GM23248 (cell line): Measurements from ENCODE around the gene IL10.

Experiments
- EZH2 ChIP-seq: fragments of 200-600 bp; sonication (generic); IDR thresholded peaks from 2 replicates; pipeline ENCODE4 v1.6.1; 2018; ENCODE audit warnings: antibody characterized with exemption, mild to moderate bottlenecking; ENCODE audit not compliant: insufficient read depth, poor library complexity, severe bottlenecking
- EZH2phosphoT487 ChIP-seq: fragments of 200-600 bp; sonication (generic); IDR thresholded peaks from 2 replicates; pipeline ENCODE4 v1.6.1; 2018; ENCODE audit warnings: antibody characterized with exemption, moderate library complexity, mild to moderate bottlenecking, low read depth; ENCODE audit not compliant: insufficient read depth

DNA sequence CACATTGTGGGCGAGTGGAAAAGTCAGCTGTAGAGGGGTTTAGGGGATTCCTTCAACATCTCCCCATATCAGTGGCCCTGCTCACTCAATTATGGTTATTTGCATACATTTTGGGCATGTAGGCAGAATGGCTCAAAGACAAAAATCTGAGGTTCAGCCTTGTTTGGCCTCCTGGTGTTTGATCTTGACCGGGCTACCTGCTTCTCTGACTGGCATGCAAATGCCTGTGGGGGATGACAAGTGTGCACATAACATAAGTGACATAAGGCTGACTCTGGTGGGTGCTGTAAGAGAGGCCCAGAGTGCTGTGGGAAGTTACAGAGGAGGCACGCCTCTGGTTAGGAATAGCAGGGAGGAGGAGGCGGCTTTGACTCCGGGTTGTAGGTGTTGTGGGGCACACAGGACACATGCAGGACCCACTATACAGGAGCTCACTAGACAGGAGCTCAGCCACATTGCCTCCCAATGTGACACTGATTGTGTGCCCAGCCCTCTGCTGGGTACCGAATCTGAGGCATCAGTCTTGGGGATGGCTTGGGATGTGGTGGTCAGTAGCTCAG lies 31.1 kb downstream of the IL10 start:
- TF ChIP-seq EZH2 (no peak), EZH2phosphoT487 (no peak)
